Left ventricle myocardium inferior (tissue), 1 donor: ENCODE measurements around the gene SARNP. TPM values are rescaled to one million over a fixed set of nuclear protein-coding genes. Genes with fewer than 3 reads are reported as not detected.
"Not testable (repeated sequence)": the region's sequence is repeated elsewhere in the genome, so short reads cannot be mapped to it uniquely, and the experiment has no call there.

Experiments
- DNase-seq: peaks from one replicate; pipeline ENCODE4 v3.0.0-alpha.2; 2020
- H3K27ac ChIP-seq: fragments of 200-600 bp; replicated peaks from 2 replicates; pipeline ENCODE4 v1.8.0; 2021
- H3K27me3 ChIP-seq: fragments of 200-600 bp; 2 replicates; pipeline ENCODE4 v1.8.0; 2021; ENCODE audit warnings: low read depth
- H3K36me3 ChIP-seq: fragments of 200-600 bp; 2 replicates; pipeline ENCODE4 v1.8.0; 2021
- H3K4me1 ChIP-seq: fragments of 200-600 bp; 2 replicates; pipeline ENCODE4 v1.8.0; 2021
- H3K4me3 ChIP-seq: fragments of 200-600 bp; 2 replicates; pipeline ENCODE4 v1.8.0; 2021; ENCODE audit warnings: mild to moderate bottlenecking, moderate library complexity
- H3K9me3 ChIP-seq: fragments of 200-600 bp; replicated peaks from 2 replicates; pipeline ENCODE4 v1.8.0; 2021
- CTCF ChIP-seq: fragments of 200-600 bp; IDR thresholded peaks from 2 replicates; pipeline ENCODE4 v1.8.0; 2021; ENCODE audit warnings: antibody characterized with exemption, mild to moderate bottlenecking, borderline replicate concordance
- intact Hi-C: fragments of 100-400 bp; cut with micrococcal nuclease; formaldehyde crosslinking; loops from one replicate; pipeline ENCODE4 v1.11.0; 2022
- total RNA-seq: library from RNA; stranded (reverse); fragmentation: NEBNext Ultra II Directional; extraction: Animal tissue kit (Norgen Biotek cat#: 25700); gene quantifications from one replicate; pipeline ENCODE4 v1.2.1, GENCODE V29; 2021
- donor health status: DM: no; HTN: yes; CAD: no; lungs with severe emphysema.

SARNP gene
- total RNA-seq, 1 donor from 2014 or later: 53.2 TPM

- Histone ChIP-seq H3K36me3 (peaks cover 62% of the 10 kb centered on the region), H3K4me1 (no peaks in the 10 kb centered on the region), H3K27me3 (no peaks in the 10 kb centered on the region), H3K27ac (no peak overlapping the region), H3K9me3 (no peaks in the 10 kb centered on the region), H3K4me3 (no peak overlapping the region)
- no peak for TF ChIP-seq CTCF
- DNase-seq: no peak
- intact Hi-C loops: no loop called here
Observed at GRCh38 chr12:55760663-55761062, 56.9 kb downstream of the SARNP start.

GRCh38 chr12:55758575-55758974, 58.9 kb downstream of the SARNP start:
- DNase-seq, H3K27me3 ChIP-seq, H3K9me3 ChIP-seq, H3K4me3 ChIP-seq, H3K4me1 ChIP-seq, intact Hi-C loops, H3K27ac ChIP-seq: not testable (repeated sequence)
- H3K36me3 ChIP-seq: peaks cover 79% of the 10 kb centered on the region

- TF ChIP-seq CTCF: no peak
- Histone ChIP-seq H3K4me1 (no peaks in the 10 kb centered on the region), H3K27me3 (no peaks in the 10 kb centered on the region), H3K27ac (no peak overlapping the region), H3K9me3 (no peaks in the 10 kb centered on the region), H3K36me3 (peaks cover 81% of the 10 kb centered on the region), H3K4me3 (no peak overlapping the region)
- no peak for DNase-seq
- intact Hi-C loops: no loop called here
Observed at GRCh38 chr12:55757701-55758100, 59.8 kb downstream of the SARNP start.

GRCh38 chr12:55755246-55755645, 62.3 kb downstream of the SARNP start:
- Histone ChIP-seq H3K4me1 (no peaks in the 10 kb centered on the region), H3K4me3 (no peak overlapping the region), H3K27me3 (no peaks in the 10 kb centered on the region), H3K9me3 (no peaks in the 10 kb centered on the region), H3K36me3 (peaks cover 88% of the 10 kb centered on the region), H3K27ac (no peak overlapping the region)
- no peak for DNase-seq
- intact Hi-C loops: no loop called here
- TF ChIP-seq CTCF: no peak

GRCh38 chr12:55748230-55748993, 69.1 kb downstream of the SARNP start:
- DNase-seq: no peak
- Histone ChIP-seq H3K27ac (no peak overlapping the region), H3K4me3 (no peak overlapping the region), H3K4me1 (peaks cover 50% of the 10 kb centered on the region), H3K36me3 (peaks cover 24% of the 10 kb centered on the region), H3K27me3 (no peaks in the 10 kb centered on the region), H3K9me3 (no peaks in the 10 kb centered on the region)
- intact Hi-C loops: loop anchor here (10.0 kb wide), 1 partner anchor 46 kb away; no protein-coding TSS in a partner anchor
- TF ChIP-seq CTCF: no peak

- no peaks in the 10 kb centered on the region for H3K27me3 ChIP-seq
- intact Hi-C loops: loop anchor here (10.0 kb wide), 1 partner anchor 48 kb away; no protein-coding TSS in a partner anchor
- H3K4me1 ChIP-seq: peaks cover 55% of the 10 kb centered on the region
- H3K27ac ChIP-seq: no peak overlapping the region
- H3K36me3 ChIP-seq: peaks cover 9% of the 10 kb centered on the region
- DNase-seq: no peak
- TF ChIP-seq CTCF: no peak
- no peak overlapping the region for H3K4me3 ChIP-seq
- no peaks in the 10 kb centered on the region for H3K9me3 ChIP-seq
Observed at GRCh38 chr12:55746913-55747231, 70.7 kb downstream of the SARNP start.
